Thyroid gland (tissue), 4 donors: ENCODE measurements around the gene PDZK1IP1. TPM values are rescaled to one million over a fixed set of nuclear protein-coding genes. Genes with fewer than 3 reads are reported as not detected.
A peak's percentile ranks its signal among the peaks of the same experiment; 100 is the strongest.

ENCODE experiments used
- DNase-seq, 2 donors: peaks; one replicate each; pipeline ENCODE4 v3.0.0-alpha.2; 2019
- H3K27ac ChIP-seq, 3 donors: fragments of 200-600 bp; sonication (generic); 1 replicate in 2 of 3; 2 replicates in 1 of 3; pipeline ENCODE4 v1.5.1; 2016 to 2019; ENCODE audit warnings: mild to moderate bottlenecking in 1 of 3, moderate library complexity in 1 of 3
- H3K27me3 ChIP-seq: fragments of 200-600 bp; sonication (generic); one replicate; pipeline ENCODE4 v1.5.1; 2019
- H3K36me3 ChIP-seq, 2 donors: fragments of 200-600 bp; sonication (generic); one replicate each; pipeline ENCODE4 v1.5.1; 2016 to 2019
- H3K4me1 ChIP-seq, 2 donors: fragments of 200-600 bp; sonication (generic); one replicate each; pipeline ENCODE4 v1.5.1; 2017 to 2019
- H3K4me3 ChIP-seq, 3 donors: fragments of 200-600 bp; sonication (generic); replicated peaks in 1 of 3; 1 replicate in 2 of 3; 2 replicates in 1 of 3; pipeline ENCODE4 v1.5.1; 2016; ENCODE audit warnings: mild to moderate bottlenecking in 1 of 3
- H3K9me3 ChIP-seq: fragments of 200-600 bp; sonication (generic); one replicate; pipeline ENCODE4 v1.5.1; 2017
- CTCF ChIP-seq, 6 experiments: fragments of 200-600 bp in 3 of 6; fragments of 450-650 bp in 3 of 6; sonication (generic) in 3 of 6; IDR thresholded peaks; one replicate each; pipeline ENCODE4 v1.5.1; 2016 to 2019; ENCODE audit warnings: antibody characterized with exemption in 6 of 6, mild to moderate bottlenecking in 2 of 6, inconsistent platforms in 1 of 6, moderate library complexity in 1 of 6
- POLR2A ChIP-seq, 2 donors: fragments of 450-650 bp; IDR thresholded peaks; one replicate each; pipeline ENCODE4 v1.6.1; 2017; ENCODE audit warnings: antibody characterized with exemption in 2 of 2, mild to moderate bottlenecking in 2 of 2, moderate library complexity in 1 of 2
- WGBS, 2 donors: methylation state at CpG; one replicate each; pipeline ENCODE4 v1.1.5; 2017; 5-methylcytosine and 5-hydroxymethylcytosine counted together
- intact Hi-C: fragments of 100-400 bp; cut with DNase I; formaldehyde crosslinking; loops from one replicate; pipeline ENCODE4 v1.15.1; 2023
- total RNA-seq, 4 donors: library from RNA; depleted of rRNA; stranded (reverse); fragments of >200 nt; gene quantifications; one replicate each; pipeline ENCODE4 v1.2.3, GENCODE V29; 2016

Gene PDZK1IP1
- total RNA-seq, 4 donors from 2014 or later = 0.83 to 3.0 TPM; not detected in 2

- intact Hi-C loops = loop anchor here (10.0 kb wide), 3 partner anchors 154 to 534 kb away; partner anchors contain the start of genes CMPK1 and FOXD2
- peak in 1 of 2 donors; percentile 28 for DNase-seq
- whole genome bisulfite sequencing, 2 donors = 58 to 64% methylated on average over 3 of the region's 3 CpGs
- no peaks in the 10 kb centered on the region for H3K36me3 ChIP-seq
- no peak overlapping the region for H3K4me3 ChIP-seq
- no peak overlapping the region for H3K27ac ChIP-seq
- H3K9me3 ChIP-seq = no peaks in the 10 kb centered on the region
- TF ChIP-seq POLR2A (IDR thresholded peaks at IDR 0.05) = no peak
- TF ChIP-seq CTCF (IDR thresholded peaks at IDR 0.05) = no peak
- H3K4me1 ChIP-seq = peaks cover 12 to 14% of the 10 kb centered on the region in 2 donors
- no peaks in the 10 kb centered on the region for H3K27me3 ChIP-seq
Observed at GRCh38 chr1:47180603-47181094, 9.2 kb downstream of the PDZK1IP1 start.

- intact Hi-C loops = loop anchor here (10.0 kb wide), 3 partner anchors 155 to 535 kb away; partner anchors contain the start of genes CMPK1 and FOXD2
- Histone ChIP-seq H3K9me3 (no peaks in the 10 kb centered on the region), H3K4me3 (peak overlapping the region in 1 of 3 donors; percentile 29), H3K4me1 (peaks cover 12 to 14% of the 10 kb centered on the region in 2 donors), H3K27ac (no peak overlapping the region), H3K27me3 (no peaks in the 10 kb centered on the region), H3K36me3 (no peaks in the 10 kb centered on the region)
- TF ChIP-seq CTCF (IDR thresholded peaks at IDR 0.05) (no peak), POLR2A (IDR thresholded peaks at IDR 0.05) (no peak)
- DNase-seq = no peak
- 54 to 62% methylated on average over 3 of the region's 3 CpGs for WGBS, 2 donors
Observed at GRCh38 chr1:47179988-47180563, 9.8 kb downstream of the PDZK1IP1 start.

GRCh38 chr1:47179017-47179987 lies 10.5 kb downstream of the PDZK1IP1 start:
- TF ChIP-seq CTCF (IDR thresholded peaks at IDR 0.05) = peak; percentile 53 to 92 (median 86)
- TF ChIP-seq POLR2A (IDR thresholded peaks at IDR 0.05) = no peak
- intact Hi-C loops = no loop called here
- no peaks in the 10 kb centered on the region for H3K27me3 ChIP-seq
- no peaks in the 10 kb centered on the region for H3K36me3 ChIP-seq
- H3K4me1 ChIP-seq = peaks cover 12 to 14% of the 10 kb centered on the region in 2 donors
- DNase-seq = peak; percentile 88 to 91
- peak overlapping the region in 2 of 3 donors; percentile 20 to 29 for H3K4me3 ChIP-seq
- H3K9me3 ChIP-seq = no peaks in the 10 kb centered on the region
- H3K27ac ChIP-seq = no peak overlapping the region
- 6 to 12% methylated on average over 10 to 23 of the region's 30 CpGs for WGBS, 2 donors

GRCh38 chr1:47178654-47179016 lies 11.2 kb downstream of the PDZK1IP1 start:
- Histone ChIP-seq H3K4me1 (peaks cover 12 to 14% of the 10 kb centered on the region in 2 donors), H3K36me3 (no peaks in the 10 kb centered on the region), H3K9me3 (no peaks in the 10 kb centered on the region), H3K4me3 (no peak overlapping the region), H3K27ac (no peak overlapping the region), H3K27me3 (no peaks in the 10 kb centered on the region)
- intact Hi-C loops = no loop called here
- DNase-seq = no peak
- 72 to 88% methylated on average over 8 of the region's 8 CpGs for WGBS, 2 donors
- TF ChIP-seq CTCF (IDR thresholded peaks at IDR 0.05) (no peak), POLR2A (IDR thresholded peaks at IDR 0.05) (no peak)
